ENCODE data around the gene SSBP4.

DNA sequence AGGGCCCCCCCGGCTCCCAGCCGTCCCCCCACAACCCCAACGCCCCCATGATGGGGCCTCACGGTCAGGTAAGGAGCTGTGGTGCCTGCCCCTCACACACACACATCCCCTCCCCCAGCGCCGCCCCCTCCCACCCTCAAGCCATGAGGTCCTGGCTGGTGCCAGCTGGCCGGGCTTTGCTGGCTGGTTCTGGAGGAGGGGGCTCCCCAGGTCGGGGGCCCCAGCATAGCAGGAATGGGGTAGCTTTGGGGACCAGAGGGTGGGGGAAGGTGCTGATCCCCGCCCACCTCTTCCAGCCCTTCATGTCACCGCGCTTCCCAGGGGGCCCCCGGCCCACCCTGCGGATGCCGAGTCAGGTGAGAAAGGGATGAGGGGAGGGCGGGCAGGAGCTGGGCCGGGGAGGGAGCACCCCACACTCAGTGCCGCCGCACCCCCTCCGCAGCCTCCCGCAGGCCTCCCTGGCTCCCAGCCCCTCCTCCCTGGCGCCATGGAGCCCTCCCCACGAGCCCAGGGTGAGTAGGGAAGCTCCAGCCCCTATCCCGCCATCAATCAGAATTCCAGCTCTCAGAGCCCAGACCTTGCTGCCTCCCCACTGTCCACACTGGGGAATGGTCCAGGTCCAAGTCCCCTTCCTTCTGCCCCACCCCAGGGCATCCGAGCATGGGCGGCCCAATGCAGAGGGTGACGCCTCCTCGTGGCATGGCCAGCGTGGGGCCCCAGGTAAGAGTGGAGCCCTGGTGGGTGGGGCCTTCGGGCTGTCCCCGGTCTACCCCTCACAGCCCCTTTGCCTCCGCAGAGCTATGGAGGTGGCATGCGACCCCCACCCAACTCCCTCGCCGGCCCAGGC is 12.4 kb downstream of the SSBP4 start:
- TF ChIP-seq, protein P1, sequence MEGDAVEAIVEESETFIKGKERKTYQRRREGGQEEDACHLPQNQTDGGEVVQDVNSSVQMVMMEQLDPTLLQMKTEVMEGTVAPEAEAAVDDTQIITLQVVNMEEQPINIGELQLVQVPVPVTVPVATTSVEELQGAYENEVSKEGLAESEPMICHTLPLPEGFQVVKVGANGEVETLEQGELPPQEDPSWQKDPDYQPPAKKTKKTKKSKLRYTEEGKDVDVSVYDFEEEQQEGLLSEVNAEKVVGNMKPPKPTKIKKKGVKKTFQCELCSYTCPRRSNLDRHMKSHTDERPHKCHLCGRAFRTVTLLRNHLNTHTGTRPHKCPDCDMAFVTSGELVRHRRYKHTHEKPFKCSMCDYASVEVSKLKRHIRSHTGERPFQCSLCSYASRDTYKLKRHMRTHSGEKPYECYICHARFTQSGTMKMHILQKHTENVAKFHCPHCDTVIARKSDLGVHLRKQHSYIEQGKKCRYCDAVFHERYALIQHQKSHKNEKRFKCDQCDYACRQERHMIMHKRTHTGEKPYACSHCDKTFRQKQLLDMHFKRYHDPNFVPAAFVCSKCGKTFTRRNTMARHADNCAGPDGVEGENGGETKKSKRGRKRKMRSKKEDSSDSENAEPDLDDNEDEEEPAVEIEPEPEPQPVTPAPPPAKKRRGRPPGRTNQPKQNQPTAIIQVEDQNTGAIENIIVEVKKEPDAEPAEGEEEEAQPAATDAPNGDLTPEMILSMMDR (IDR thresholded peaks at IDR 0.05; ENCODE audit: poor library complexity): no peak
- TF ChIP-seq EZH2 (IDR thresholded peaks at IDR 0.05; ENCODE audit: borderline replicate concordance) (no peak), EZH2phosphoT487 (IDR thresholded peaks at IDR 0.05; ENCODE audit: low read depth, severe bottlenecking, unreplicated experiment) (no peak)

Data from hepatocyte (in vitro differentiated cells).